H9 (cell line): ENCODE data around the gene ARHGEF38. TPM values are rescaled to one million over a fixed set of nuclear protein-coding genes. Genes with fewer than 3 reads are reported as not detected.

Experiments used
- DNase-seq: peaks from one replicate; pipeline ENCODE4 v3.0.0-alpha.2; 2017
- H2AFZ ChIP-seq: one replicate; pipeline ENCODE4 v1.6.1; 2013; ENCODE audit warnings: mild to moderate bottlenecking, low read length, control low read depth, moderate library complexity
- H2AK5ac ChIP-seq: 2 replicates; pipeline ENCODE4 v1.6.1; 2013; ENCODE audit warnings: low read length, control low read depth, mixed read lengths; ENCODE audit not compliant: insufficient read length
- H2BK120ac ChIP-seq: one replicate; pipeline ENCODE4 v1.6.1; 2013; ENCODE audit warnings: low read depth, mild to moderate bottlenecking, low read length, control low read depth, inconsistent platforms; ENCODE audit not compliant: poor library complexity, severe bottlenecking
- H2BK12ac ChIP-seq: 2 replicates; pipeline ENCODE4 v1.6.1; 2013; ENCODE audit warnings: low read length, control low read depth, mixed read lengths, low read depth; ENCODE audit not compliant: insufficient read length
- H2BK15ac ChIP-seq: 2 replicates; pipeline ENCODE4 v1.6.1; 2013; ENCODE audit warnings: low read depth, low read length, control low read depth
- H2BK20ac ChIP-seq: one replicate; pipeline ENCODE4 v1.6.1; 2013; ENCODE audit warnings: low read depth, mild to moderate bottlenecking, low read length, control low read depth, inconsistent platforms; ENCODE audit not compliant: poor library complexity, severe bottlenecking
- H2BK5ac ChIP-seq: 2 replicates; pipeline ENCODE4 v1.6.1; 2013; ENCODE audit warnings: low read length, control low read depth, mixed read lengths; ENCODE audit not compliant: insufficient read length
- H3K14ac ChIP-seq: 2 replicates; pipeline ENCODE4 v1.6.1; 2013; ENCODE audit warnings: low read length, control low read depth; ENCODE audit not compliant: insufficient read depth
- H3K18ac ChIP-seq: 2 replicates; pipeline ENCODE4 v1.6.1; 2013; ENCODE audit warnings: low read depth, mild to moderate bottlenecking, mixed read lengths, low read length, control low read depth; ENCODE audit not compliant: insufficient read length
- H3K23ac ChIP-seq: 2 replicates; pipeline ENCODE4 v1.6.1; 2013; ENCODE audit warnings: low read length, control low read depth, mixed read lengths, low read depth; ENCODE audit not compliant: insufficient read length
- H3K23me2 ChIP-seq: 2 replicates; pipeline ENCODE4 v1.6.1; 2013; ENCODE audit warnings: low read depth, mild to moderate bottlenecking, mixed read lengths, low read length, control low read depth; ENCODE audit not compliant: insufficient read length, poor library complexity, severe bottlenecking
- H3K27ac ChIP-seq: 2 replicates; pipeline ENCODE4 v1.5.1; 2013; ENCODE audit warnings: low read length, control low read depth, mixed read lengths, low read depth; ENCODE audit not compliant: insufficient read length
- H3K27me3 ChIP-seq: 2 replicates; pipeline ENCODE4 v1.6.1; 2013; ENCODE audit warnings: low read length, control low read depth, inconsistent platforms; ENCODE audit not compliant: insufficient read depth
- H3K4ac ChIP-seq: 2 replicates; pipeline ENCODE4 v1.6.1; 2013; ENCODE audit warnings: low read depth, mild to moderate bottlenecking, control low read depth, inconsistent platforms, low read length, moderate library complexity
- H3K4me1 ChIP-seq: 2 replicates; pipeline ENCODE4 v1.6.1; 2013; ENCODE audit warnings: low read length, control low read depth, inconsistent platforms; ENCODE audit not compliant: insufficient read depth
- H3K4me2 ChIP-seq: 2 replicates; pipeline ENCODE4 v1.6.1; 2013; ENCODE audit warnings: low read length, control low read depth, mixed read lengths; ENCODE audit not compliant: insufficient read length, insufficient read depth
- H3K56ac ChIP-seq: 2 replicates; pipeline ENCODE4 v1.6.1; 2013; ENCODE audit warnings: low read depth, mild to moderate bottlenecking, mixed read lengths, low read length, control low read depth; ENCODE audit not compliant: insufficient read length
- H3K79me1 ChIP-seq: 2 replicates; pipeline ENCODE4 v1.6.1; 2013; ENCODE audit warnings: low read depth, mild to moderate bottlenecking, moderate library complexity, low read length, control low read depth, inconsistent platforms; ENCODE audit not compliant: insufficient read depth, poor library complexity, severe bottlenecking
- H3K79me2 ChIP-seq: 2 replicates; pipeline ENCODE4 v1.6.1; 2013; ENCODE audit warnings: low read length, control low read depth, inconsistent platforms; ENCODE audit not compliant: insufficient read depth
- H3K9ac ChIP-seq: 2 replicates; pipeline ENCODE4 v1.6.1; 2013; ENCODE audit warnings: low read length, control low read depth, mixed read lengths; ENCODE audit not compliant: insufficient read length; ENCODE audit errors: extremely low read depth
- H3K9me3 ChIP-seq: one replicate; pipeline ENCODE4 v1.6.1; 2013; ENCODE audit warnings: low read depth, low read length, inconsistent platforms; ENCODE audit not compliant: control insufficient read depth
- H3T11ph ChIP-seq: one replicate; pipeline ENCODE4 v1.6.1; 2013; ENCODE audit warnings: mild to moderate bottlenecking, low read length, control low read depth, inconsistent platforms
- H4K20me1 ChIP-seq: one replicate; pipeline ENCODE4 v1.6.1; 2013; ENCODE audit not compliant: control insufficient read depth, insufficient read length, insufficient read depth
- H4K5ac ChIP-seq: 2 replicates; pipeline ENCODE4 v1.6.1; 2013; ENCODE audit warnings: low read depth, mild to moderate bottlenecking, mixed read lengths, low read length, control low read depth; ENCODE audit not compliant: insufficient read length
- H4K8ac ChIP-seq: replicated peaks from 2 replicates; pipeline ENCODE4 v1.6.1; 2013; ENCODE audit warnings: low read length, control low read depth, mixed read lengths, low read depth; ENCODE audit not compliant: insufficient read length
- H4K91ac ChIP-seq: 2 replicates; pipeline ENCODE4 v1.6.1; 2013; ENCODE audit warnings: low read depth, mild to moderate bottlenecking, moderate library complexity, mixed read lengths, low read length, control low read depth; ENCODE audit not compliant: insufficient read length
- H3K27ac Mint-ChIP-seq, 3 experiments: 2 replicates in 2 of 3; 3 replicates in 1 of 3; pipeline ENCODE4 v1.8.0; 2020 to 2021; ENCODE audit warnings: mixed read lengths in 3 of 3, mild to moderate bottlenecking in 1 of 3, moderate library complexity in 1 of 3
- H3K27me3 Mint-ChIP-seq: 2 replicates; pipeline ENCODE4 v1.8.0; 2021; ENCODE audit warnings: low read depth, mild to moderate bottlenecking, moderate library complexity, mixed read lengths
- H3K36me3 Mint-ChIP-seq, 3 experiments: 2 replicates in 2 of 3; 3 replicates in 1 of 3; pipeline ENCODE4 v1.8.0; 2020 to 2021; ENCODE audit warnings: low read depth in 3 of 3, mixed read lengths in 3 of 3; ENCODE audit not compliant: insufficient read depth in 1 of 3
- H3K4me1 Mint-ChIP-seq, 2 experiments: 2 replicates each; pipeline ENCODE4 v1.8.0; 2020; ENCODE audit warnings: mixed read lengths in 2 of 2
- H3K4me3 Mint-ChIP-seq, 2 experiments: 2 replicates in 1 of 2; 3 replicates in 1 of 2; pipeline ENCODE4 v1.8.0; 2020 to 2021; ENCODE audit warnings: mild to moderate bottlenecking in 2 of 2, mixed read lengths in 2 of 2, moderate library complexity in 1 of 2
- H3K9me3 Mint-ChIP-seq, 2 experiments: 2 replicates in 1 of 2; 3 replicates in 1 of 2; pipeline ENCODE4 v1.8.0; 2020; ENCODE audit warnings: mild to moderate bottlenecking in 2 of 2, mixed read lengths in 2 of 2, moderate library complexity in 1 of 2
- WGBS: extraction: QIAGEN DNeasy Blood & Tissue Kit; methylation state at CpG from one replicate; pipeline ENCODE4 v1.1.7; 2013; ENCODE audit warnings: missing lambda C conversion rate, low lambda C conversion rate, mixed read lengths; ENCODE audit not compliant: insufficient read length; ENCODE audit errors: extremely low coverage; 5-methylcytosine and 5-hydroxymethylcytosine counted together
- total RNA-seq: library from RNA; stranded (reverse); gene quantifications from 2 replicates; pipeline ENCODE4 v1.2.1, GENCODE V29; 2021
- TF ChIP-seq, protein P1 (sequence below): fragments of 200-600 bp; sonication (generic); conservative IDR thresholded peaks from 3 replicates; pipeline ENCODE4 v1.8.0; 2021; ENCODE audit warnings: antibody characterized with exemption, mild to moderate bottlenecking

The ARHGEF38 gene
- total RNA-seq, 1 experiment from 2014 or later = not detected

- H3K27ac Mint-ChIP-seq = no peak overlapping the region
- no peak overlapping the region for H3T11ph ChIP-seq
- H2BK12ac ChIP-seq = no peak overlapping the region
- H4K5ac ChIP-seq = no peak overlapping the region
- no peak for DNase-seq
- no peaks in the 10 kb centered on the region for H4K20me1 ChIP-seq
- H3K27ac ChIP-seq = no peak overlapping the region
- no peak overlapping the region for H3K18ac ChIP-seq
- no peaks in the 10 kb centered on the region for H3K23me2 ChIP-seq
- no peak overlapping the region for H3K4ac ChIP-seq
- H3K14ac ChIP-seq = no peak overlapping the region
- H3K56ac ChIP-seq = no peak overlapping the region
- H3K27me3 Mint-ChIP-seq = peaks cover 98% of the 10 kb centered on the region
- H3K9me3 ChIP-seq = no peaks in the 10 kb centered on the region
- no peak overlapping the region for H4K91ac ChIP-seq
- TF ChIP-seq, protein P1, sequence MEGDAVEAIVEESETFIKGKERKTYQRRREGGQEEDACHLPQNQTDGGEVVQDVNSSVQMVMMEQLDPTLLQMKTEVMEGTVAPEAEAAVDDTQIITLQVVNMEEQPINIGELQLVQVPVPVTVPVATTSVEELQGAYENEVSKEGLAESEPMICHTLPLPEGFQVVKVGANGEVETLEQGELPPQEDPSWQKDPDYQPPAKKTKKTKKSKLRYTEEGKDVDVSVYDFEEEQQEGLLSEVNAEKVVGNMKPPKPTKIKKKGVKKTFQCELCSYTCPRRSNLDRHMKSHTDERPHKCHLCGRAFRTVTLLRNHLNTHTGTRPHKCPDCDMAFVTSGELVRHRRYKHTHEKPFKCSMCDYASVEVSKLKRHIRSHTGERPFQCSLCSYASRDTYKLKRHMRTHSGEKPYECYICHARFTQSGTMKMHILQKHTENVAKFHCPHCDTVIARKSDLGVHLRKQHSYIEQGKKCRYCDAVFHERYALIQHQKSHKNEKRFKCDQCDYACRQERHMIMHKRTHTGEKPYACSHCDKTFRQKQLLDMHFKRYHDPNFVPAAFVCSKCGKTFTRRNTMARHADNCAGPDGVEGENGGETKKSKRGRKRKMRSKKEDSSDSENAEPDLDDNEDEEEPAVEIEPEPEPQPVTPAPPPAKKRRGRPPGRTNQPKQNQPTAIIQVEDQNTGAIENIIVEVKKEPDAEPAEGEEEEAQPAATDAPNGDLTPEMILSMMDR = no peak
- H2BK5ac ChIP-seq = no peak overlapping the region
- H3K4me1 Mint-ChIP-seq = peaks cover 5 to 19% of the 10 kb centered on the region in 2 experiments; a peak in 3 of 4 replicates
- H3K36me3 Mint-ChIP-seq = no peaks in the 10 kb centered on the region
- no peak overlapping the region for H3K23ac ChIP-seq
- H3K9ac ChIP-seq = no peak overlapping the region
- H3K4me1 ChIP-seq = no peaks in the 10 kb centered on the region
- H3K79me2 ChIP-seq = no peaks in the 10 kb centered on the region
- WGBS = no CpG with 5 or more reads among the region's 1 CpG
- H4K8ac ChIP-seq = no peak overlapping the region
- no peak overlapping the region for H2AK5ac ChIP-seq
- no peak overlapping the region for H3K4me3 Mint-ChIP-seq
- H3K4me2 ChIP-seq = no peak overlapping the region
- no peaks in the 10 kb centered on the region for H3K79me1 ChIP-seq
- H2AFZ ChIP-seq = no peak overlapping the region
- no peak overlapping the region for H2BK20ac ChIP-seq
- H3K9me3 Mint-ChIP-seq = no peaks in the 10 kb centered on the region; a peak in 1 of 5 replicates
- no peak overlapping the region for H2BK120ac ChIP-seq
- peaks cover 31% of the 10 kb centered on the region for H3K27me3 ChIP-seq
- no peak overlapping the region for H2BK15ac ChIP-seq
Observed at GRCh38 chr4:105548483-105548882, 3.9 kb upstream of the ARHGEF38 start.
